NCI-H146 treated with DMSO at 0.1 percent for 48 hours (cell line): ENCODE measurements around the gene MRPL17.
A peak's percentile ranks its signal among the peaks of the same experiment; 100 is the strongest.
"Not testable (repeated sequence)": the region's sequence is repeated elsewhere in the genome, so short reads cannot be mapped to it uniquely, and the experiment has no call there.

Experiments
- DNase-seq: peaks from one replicate; lab custom pipeline; 2025; ENCODE audit not compliant: unreplicated experiment; lab: John Stamatoyannopoulos, UW

MRPL17 gene

DNA sequence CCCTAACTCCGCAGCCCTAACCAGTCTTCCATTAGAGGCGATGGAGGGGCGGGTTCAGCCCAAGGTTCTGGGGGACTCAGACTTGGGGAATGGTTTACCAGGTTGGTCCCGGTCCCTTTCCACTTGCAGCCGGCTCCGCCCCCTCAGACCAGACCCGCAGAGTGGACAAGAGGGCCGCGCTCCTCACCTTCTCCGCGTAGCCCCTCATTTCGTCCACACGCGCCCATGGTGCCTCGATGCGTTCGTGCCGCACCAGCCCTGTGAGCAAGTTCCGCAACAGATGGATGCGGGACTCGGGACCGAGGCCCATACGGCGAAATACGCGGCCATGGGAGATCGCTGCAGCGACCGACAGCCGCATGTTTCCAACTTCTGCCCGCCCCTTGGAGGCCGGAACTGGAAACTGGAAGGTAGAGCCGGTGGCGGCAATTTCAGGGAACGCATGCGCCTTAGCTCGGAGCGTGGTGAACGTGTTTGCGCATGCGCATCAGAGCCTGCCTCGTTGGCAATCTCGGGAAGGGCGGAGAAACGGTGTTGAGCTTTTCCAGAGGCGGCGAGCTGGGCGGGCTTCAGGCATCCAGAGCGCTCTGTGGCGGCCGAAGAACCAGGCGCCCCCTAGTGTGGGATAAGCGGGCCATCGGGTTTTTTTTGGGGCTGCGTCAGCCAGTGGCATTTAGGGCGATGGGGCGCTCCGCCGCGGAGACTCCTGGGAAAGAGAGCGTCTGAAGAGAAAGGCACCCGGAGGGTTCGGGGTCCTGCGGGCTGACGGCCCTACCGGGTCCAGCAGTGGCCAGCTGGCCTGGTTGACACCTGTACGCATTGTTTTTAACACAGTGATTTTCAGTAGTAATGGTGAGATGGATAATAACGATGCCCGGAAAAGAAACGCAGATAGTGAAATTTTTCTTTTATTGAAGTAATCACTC is at the start of gene MRPL17:
TSS of gene MRPL17 (minus strand) at position 405 of the 926 bp plus-strand sequence. CDS start at position 361, 44 bp downstream.
- peak; percentile 98 for DNase-seq

DNA sequence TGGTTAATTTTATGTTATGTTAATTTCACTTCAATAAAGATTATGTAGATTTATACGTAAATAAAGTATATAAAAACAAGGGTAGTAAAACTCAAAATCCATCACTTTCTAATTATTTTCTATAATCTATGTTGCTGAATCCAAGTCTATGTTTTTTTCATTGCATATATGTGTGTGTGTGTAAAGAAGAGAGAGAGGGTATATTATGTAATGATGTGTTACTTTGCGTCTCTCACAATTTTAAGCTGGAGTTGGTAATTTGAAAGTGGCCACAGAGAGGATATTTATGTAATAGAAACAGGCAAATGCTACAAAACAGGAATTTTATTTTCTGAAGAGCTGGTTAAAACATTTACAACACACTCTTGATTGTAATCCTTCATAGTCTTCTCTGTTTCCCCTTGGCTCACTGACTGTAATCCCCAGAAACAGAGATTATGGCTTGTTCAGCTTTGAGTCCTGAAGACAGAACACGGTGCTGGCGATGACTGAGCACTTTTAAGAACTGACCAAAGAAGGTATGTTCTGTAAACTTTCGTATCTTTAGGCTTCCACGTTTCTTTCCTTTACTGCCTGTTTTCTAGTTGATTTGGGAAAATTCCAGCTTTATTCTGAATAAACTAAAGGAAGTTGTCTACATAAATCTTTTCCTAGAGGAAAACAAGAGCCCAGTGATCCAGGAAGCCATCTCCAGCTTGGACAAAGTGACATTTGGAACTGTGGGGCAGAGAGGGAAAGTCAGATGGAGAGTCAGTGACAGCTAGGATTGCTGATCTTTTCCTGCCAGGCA is 45.0 kb upstream of the MRPL17 start:
- DNase-seq, result no peak

DNA sequence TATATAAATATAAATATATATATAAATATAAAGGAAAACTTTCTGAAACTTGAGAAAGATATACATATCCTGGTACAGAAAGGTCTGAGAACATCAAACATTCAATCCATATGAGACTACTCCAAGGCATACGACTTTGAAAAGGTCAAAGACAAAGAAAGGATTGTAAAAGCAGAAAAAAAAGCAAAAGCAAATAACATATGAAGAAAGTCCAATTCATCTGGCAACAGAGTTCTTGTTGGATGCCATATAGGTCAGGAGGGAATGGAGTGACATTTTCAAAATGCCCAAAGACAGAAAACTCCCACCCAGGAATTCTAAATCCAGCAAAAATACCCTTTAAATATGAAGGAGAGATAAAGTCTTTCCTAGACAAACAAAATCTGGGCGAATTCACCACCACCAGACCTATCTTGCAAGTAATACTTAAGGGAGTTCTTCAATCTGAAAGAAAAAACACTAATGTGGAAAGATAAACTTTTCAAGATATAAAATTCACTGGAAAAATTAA is 42.3 kb upstream of the MRPL17 start:
- DNase-seq, result no peak

GRCh38 chr11:6724013-6724412 is 40.9 kb upstream of the MRPL17 start:
- no peak for DNase-seq

- DNase-seq, result no peak
These were observed 38.2 kb upstream of the MRPL17 start for GRCh38 chr11:6721343-6721742.

GRCh38 chr11:6719576-6719975 is 36.4 kb upstream of the MRPL17 start:
- no peak for DNase-seq

DNA sequence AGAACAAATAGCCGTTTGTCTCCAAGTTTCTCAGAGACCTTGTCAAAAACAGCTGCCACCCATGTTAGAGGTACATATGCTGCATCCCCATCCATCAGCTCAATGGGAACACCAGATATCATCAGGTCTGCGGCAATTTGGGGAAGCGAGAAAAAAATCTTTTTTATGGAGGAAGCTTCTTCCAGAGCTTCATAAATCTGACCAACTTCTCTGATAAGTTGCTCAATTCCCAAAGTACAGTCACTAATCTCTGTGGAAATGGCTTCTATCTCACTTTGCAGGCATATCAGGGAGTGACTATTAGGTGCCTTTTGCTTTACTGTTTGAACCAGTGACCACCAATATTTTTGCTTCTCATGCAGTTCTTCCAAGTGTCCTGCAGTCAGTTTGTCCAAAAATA is 34.3 kb upstream of the MRPL17 start:
- DNase-seq, result no peak

GRCh38 chr11:6711552-6711951 is 28.4 kb upstream of the MRPL17 start:
- DNase-seq, result not testable (repeated sequence)

DNA sequence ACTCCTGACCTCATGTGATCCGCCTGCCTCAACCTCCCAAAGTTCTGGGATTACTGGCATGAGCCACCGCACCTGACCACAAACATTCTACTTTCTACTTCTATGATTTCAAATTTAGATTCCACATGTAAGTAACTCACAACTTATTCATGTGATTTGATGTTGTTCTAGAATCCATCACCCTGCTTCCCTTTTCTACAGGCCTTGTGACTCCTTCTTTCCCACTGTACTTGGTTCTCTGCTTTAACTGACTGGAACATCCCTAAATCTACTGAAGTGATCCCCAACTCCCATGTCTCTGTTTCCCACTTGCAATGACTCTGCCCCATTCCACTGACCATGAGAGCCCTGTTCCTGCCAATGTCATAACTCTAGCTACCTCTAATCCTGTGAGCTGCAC is 25.7 kb upstream of the MRPL17 start:
- DNase-seq, result no peak

GRCh38 chr11:6705905-6706535 is 22.9 kb upstream of the MRPL17 start:
- DNase-seq, result no peak

GRCh38 chr11:6703247-6704063 is 20.3 kb upstream of the MRPL17 start:
- peak; percentile 7 for DNase-seq

- DNase-seq, result not testable (repeated sequence)
These were observed 18.8 kb upstream of the MRPL17 start for GRCh38 chr11:6701955-6702354.

DNA sequence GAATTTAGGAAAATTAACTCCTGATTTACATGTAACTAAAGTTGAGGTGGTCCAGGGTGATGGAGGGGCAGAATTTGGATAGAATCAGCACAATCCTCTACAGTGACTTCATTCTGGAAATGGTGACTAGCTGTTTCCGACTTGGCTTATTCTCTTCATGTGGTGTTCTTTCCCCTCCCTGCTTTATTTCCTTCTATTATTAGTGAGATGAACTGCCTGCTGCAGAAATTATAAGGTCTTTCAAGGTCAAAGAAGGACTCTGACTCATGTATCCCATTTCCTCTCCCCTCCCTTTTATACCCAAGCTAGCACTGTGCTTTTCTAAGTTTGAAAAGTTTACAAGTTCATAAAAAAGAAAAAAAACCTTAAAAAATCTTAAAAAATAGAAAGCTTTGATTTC is 12.2 kb upstream of the MRPL17 start:
- no peak for DNase-seq

DNA sequence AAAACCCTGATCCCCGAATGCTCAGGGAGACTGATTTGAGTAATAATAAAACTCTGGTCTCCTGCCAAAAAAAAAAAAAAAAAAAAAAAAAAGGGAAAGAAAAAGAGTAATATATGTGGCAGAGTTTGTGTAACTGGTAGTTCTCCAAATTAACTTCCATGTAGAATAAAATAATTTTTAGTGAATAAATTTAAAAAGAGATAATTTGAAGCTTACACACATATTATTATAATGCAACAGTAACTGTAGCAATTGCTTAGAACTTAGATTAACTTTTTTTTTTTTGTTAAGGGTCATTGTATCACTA is 11.0 kb upstream of the MRPL17 start:
- DNase-seq, result no peak

DNA sequence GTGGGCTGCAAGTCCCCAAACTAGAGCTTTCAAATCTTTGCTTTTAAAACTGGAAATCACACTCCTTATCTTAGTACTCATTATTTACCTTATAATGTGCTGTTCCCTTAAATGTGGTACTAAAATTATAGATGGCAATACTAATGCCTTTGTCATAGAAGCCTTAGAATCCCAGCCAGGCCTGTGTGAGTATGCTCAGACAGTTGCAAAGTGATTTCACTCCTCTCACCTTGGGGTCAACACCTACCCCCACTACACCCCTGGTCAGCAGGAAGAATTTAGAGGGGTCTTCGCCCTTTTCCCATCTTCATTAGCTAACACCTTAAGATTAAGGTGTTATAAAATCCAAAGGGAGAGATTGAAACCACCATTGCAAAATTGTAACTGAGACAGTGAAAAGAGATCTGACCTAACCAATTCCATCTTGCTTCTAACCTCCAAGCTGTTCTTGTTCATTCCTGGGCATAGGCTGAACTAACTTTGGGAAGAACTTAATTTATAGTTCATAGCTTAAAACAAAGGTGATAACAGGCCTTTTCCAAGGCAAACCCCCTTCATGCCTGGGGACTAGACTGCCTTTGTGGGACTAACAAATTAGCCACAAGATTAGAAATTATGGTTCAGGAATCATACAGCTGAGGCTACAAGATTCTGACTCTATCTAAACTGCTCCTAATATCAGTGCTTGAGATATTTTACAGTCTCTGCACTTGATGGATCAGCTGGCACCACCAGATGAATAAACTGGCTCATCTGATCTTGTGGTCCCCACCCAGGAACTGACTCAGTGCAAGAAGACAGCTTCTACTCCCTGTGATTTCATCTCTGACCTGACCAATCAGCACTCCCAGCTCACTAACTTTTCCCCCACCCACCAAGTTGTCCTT is 10.4 kb upstream of the MRPL17 start:
- no peak for DNase-seq

GRCh38 chr11:6692128-6692527 is 9.0 kb upstream of the MRPL17 start:
- no peak for DNase-seq

DNA sequence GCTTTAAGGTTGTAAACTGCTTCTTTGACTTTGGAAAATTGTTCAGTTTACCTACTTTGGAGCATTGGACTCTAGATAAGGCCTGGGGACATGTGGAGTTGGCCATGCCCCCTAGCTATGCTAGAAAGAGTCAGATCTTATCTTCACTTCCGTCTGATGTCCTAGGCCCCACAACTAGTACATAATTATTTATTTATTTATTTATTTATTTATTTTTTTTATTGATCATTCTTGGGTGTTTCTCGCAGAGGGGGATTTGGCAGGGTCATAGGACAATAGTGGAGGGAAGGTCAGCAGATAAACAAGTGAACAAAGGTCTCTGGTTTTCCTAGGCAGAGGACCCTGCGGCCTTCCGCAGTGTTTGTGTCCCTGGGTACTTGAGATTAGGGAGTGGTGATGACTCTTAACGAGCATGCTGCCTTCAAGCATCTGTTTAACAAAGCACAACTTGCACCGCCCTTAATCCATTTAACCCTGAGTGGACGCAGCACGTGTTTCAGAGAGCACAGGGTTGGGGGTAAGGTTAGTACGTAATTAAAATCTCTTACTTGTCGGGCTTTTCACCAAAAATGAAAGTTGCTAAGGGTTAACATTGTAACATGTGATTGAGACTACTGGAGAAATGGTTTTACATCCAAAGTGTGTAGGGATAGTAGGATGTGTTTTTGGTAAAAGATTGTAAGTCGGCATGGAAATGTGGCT is 7.4 kb upstream of the MRPL17 start:
- not testable (repeated sequence) for DNase-seq

GRCh38 chr11:6687876-6688275 is 4.7 kb upstream of the MRPL17 start:
- DNase-seq, result no peak

DNA sequence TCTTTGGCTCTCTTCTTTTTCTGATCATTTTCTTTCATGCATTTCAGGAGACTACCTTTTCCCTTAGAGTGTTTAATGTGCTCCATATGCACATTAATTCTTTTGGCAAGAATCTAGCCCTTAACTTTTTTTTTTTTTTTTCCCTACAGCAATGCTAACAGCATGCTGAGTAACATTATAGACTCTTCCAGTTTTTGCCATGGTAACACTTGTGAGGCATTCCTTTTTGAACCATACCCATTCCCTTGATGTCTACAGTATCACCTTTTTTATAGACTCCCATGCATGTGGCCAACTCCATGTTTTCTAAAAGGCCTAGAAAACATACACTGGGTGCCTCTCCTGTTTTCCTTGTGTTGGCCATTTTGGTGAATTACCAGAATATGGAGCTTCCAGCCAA is 2.9 kb upstream of the MRPL17 start:
- no peak for DNase-seq
